ENCODE data around the gene DNAJB8.

Gene DNAJB8

DNA sequence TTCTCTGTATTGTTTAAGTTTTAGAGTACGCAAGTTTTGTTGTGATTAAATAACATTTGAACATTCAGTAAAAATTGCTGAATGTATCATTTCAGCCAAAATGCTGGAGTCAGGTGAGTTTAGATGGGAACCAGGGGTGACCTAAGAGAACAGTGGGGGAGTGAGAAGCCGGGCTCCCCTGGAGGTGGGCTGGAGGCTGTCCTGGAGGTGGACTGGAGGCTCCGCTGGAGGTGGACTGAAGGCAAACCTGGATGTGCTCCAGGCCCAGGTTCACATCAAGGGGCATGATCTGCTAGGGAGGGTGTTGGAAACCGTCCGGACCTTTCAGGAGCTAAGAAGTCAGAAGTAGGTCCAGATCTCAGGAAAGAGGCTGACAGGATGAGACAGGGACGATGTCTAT, 23.7 kb downstream of the DNAJB8 start:
- DNase-seq: no peak

DNA sequence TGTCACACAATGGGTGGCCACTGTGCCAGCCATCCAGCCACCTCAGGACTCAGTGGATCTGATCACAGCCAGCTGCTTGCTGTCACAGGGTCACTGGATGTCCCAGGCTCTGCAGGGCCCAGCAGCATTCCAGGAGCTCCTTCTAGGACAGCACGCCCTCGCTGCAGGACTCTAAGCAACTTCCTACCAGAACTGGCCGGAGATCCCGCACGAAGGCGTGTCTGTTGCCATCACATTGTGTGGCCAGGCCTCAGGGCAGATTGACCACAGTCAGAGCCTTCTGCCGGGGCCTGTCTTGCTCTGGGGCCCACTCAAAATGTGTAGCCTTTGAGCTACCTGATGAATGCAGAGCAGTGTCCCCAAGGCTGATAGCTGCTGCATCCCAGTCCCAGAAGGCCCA, 24.6 kb downstream of the DNAJB8 start:
- no peak for DNase-seq

DNA sequence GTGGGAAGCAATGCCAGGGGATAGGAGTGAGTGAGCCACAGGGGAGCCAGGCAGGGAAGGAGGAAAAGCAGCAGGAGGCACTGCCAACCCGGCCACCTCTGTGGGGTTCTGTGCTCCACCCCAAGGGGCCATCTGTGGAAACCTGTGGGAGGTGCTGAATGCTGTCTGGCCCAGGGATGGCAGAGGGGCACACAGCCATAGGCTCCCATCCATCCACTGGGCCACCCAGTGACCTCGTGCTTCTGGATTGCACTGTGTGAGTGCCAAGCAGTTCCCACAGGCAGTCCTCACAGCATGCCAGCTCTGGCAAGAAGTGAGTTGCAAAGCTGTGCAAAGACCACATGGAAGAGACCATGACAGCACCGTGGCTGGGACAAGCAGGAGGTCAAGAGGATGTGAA, 27.5 kb downstream of the DNAJB8 start:
- no peak for DNase-seq

DNA sequence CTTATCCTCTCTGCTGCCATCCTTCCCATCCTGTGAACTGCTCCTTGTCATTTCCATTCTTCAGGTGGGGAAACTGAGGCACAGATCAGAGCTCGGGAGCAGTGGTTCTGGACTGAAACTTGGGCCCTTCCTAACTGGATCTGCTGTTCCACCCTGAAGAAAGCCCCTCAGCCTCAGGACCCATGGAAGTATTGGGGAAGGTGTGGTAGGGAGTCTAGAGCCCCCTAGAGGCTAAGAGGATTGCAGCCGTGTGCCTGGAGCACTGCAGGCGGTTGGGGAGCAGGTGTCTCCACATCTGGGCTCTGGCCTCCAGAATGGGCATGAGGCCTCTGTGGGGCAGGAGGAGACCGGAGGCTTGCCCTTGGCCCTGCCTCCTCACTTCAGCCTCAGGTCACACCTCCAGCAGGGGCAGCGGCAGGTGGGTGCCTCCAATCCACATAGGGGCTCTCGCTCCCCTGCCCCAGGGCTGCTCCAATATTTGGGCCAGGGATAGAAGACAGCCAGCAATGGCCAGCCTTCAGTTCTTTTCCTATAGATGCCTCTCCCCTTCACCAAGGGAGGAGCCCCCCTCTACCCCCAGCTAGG, 28.1 kb downstream of the DNAJB8 start:
- no peak for DNase-seq

DNA sequence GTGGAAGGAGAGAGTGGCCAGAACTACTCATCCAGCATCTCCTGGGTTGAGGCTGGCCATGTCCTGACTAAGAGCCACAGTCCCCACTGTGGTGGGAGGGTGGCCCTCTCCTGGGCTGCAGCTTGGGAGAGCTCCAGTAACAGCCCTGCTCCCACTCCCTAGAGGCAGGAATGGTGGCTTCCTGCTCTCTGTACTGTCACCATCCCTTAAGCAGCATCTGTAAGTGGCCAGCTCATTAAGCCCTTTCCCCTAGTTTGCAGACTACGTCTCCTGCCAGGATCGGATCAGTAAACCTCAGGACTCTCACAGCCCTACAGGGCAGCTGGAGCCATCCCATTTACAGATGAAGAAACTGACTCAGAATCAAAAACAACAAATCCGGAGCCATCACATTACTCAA, 30.5 kb downstream of the DNAJB8 start:
- DNase-seq: no peak

DNA sequence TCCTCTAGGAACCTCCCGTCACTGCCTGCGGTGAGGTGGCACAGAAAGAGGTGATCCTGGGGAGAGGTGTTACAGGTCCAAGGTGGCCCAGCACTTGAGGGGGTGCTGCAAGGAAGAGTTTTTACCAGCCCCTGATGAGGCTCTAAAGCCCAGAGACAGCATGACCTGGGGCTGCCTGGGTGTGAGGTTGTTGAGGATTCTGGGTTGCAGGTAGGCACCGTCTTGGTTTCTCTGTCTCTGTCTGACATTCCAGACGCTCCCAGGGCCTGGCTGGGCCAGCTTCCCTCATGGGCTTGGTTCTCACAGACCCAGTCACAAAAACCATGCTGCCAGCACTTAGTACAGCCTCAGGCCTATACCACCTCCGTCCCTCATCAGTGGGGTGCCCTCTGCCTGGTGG, 31.1 kb downstream of the DNAJB8 start:
- no peak for DNase-seq

DNA sequence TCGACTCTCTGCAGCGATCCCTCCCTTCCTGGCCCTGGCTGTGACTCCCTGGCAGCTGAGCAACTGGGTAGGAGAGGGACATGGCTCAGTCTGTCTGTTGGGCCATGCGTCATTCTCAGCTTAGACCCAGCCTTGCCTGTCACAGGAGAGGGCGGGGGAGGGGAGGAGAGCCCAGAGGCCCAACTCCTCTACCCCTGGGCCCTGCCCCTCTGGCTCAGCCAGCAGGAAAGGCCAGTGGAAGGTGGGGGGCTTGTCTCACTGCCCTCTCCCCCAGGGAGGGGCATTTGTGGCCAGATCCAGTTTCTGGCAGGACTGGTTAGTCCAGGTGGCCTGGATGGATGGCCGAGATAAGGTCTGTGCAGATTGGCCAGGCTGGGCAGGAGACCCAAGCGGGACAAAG, 31.6 kb downstream of the DNAJB8 start:
- no peak for DNase-seq

DNA sequence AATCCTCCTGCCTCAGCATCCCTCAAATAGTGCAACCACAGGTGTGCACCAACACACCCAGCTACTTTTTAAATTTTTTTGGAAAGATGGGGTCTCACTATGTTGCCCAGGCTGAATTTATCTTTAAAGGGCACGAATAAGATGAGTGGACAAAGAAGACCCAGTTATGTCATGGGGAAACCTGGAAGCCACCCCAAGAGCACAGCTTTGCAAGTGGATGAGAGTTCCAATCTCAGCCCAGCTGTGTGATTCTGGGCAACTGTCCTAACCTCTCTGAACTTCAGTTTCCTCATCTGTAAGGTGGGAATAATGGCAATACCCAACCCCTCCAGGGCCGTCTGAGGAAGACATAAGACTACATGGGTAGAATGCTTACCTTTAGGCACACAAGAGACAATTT, 32.2 kb downstream of the DNAJB8 start:
- DNase-seq: no peak

DNA sequence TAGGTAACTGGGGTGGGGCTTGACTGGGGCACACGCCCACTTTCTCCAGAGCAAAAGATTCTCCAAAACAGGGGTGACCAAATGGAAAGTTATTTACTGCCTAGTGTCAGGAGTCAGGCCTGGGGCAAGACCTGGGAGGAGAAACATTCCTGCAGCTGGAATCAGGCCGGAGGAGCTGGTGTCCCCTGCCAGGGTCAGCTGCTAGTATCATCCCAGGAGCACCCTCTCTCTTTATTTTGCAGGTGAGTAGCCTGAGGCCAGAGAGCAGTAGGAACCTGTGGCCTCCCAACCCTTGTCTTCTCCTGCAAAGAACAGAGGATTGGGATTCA, 32.9 kb downstream of the DNAJB8 start:
- no peak for DNase-seq

DNA sequence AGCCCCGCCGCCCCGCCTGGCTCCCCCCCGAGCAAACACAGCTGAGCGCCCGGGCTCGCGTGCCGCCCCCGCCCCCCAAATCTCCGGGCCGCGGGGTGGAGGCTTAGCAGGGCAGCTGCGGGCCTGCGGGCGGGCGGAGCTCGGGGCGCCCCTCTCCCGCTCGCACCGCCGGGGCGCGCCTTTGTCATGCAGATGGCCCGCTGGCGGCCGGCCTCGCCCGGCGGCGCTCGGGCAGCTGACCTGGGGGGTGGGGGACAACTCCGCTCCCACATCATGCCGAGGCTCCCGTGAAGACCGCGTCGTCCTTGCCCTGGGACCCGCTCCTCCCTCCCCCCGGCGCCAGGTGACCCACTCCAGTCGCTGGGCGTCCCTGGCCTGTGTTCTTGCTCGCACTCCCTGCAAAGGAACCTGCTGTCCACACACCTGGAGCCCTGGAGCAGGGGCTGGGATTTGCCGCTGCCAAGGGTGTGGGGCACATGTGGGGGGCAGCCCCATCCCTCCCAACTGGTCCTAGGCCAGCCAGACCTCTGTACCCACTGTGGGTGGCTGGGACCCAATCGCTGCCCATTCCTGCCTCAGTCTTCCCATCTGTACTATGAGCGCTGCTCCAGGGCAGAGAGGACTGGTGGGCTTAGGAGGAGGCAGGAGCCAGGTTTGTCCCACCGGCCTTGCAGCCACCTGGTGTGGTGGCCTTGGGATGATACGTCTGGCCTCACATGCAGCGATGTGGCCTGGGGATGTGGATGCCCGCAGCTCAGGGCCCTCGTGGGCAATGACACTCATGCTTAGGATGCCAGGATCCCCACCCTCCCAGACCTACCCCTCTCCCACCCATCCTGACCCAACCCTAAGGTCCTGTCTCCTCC, 33.5 kb downstream of the DNAJB8 start:
- DNase-seq: no peak

DNA sequence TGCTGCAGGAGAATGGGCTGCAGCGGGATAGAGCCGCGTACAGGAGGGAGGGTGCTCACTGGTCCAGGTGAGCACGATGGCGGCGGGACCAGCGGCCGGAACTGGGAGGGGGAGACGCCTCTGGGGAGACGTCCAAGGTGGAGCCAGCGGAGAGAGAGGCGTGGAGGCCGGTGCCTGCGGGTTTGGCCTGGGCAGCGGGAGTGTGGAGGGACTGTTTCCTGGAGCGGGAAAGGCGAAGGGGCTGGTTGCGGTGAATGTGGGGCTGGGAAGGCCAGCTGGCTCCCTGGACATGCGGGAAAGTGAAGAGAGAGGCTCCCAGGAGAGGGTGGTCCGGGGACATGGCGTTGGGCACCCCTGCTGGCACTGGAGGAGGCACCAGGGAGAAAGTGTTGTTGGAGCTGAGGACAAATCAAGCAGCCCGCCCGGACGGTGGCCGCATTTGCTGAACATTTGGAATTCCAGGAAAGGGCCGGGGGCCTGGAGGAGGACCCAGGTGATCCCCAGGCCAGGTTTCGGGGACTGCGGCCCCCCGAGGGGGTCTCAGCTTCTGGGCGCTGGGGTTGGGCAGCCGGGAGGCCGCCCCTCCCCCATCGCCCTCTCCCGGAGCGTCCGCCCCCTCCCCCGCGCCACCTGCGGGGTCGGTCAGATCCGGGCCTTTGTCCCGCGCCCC, 34.3 kb downstream of the DNAJB8 start:
- no peak for DNase-seq

DNA sequence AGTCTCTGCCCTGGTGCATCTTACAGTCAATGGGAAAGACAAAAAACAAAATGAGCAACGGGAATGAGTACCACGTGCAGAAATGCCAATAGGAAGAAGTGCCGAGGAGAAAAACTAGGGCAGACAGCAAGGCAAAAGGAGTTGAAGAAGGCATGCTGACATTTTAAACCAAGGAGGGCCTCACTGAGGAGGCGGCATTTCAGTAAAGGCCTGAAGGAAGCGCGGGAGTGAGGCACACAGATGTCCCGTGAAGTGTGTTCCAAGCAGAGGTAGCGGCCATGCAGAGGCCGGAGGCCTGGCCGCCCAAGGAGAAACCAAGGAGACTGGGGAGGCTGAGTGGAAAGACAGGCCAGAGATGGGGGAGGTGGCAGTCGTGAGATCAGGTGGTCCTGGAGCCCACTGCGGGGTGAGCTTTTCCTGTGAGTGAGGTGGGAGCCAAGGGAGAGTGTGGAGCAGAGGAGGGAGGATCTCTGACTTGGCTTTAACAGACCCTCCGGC, 34.8 kb downstream of the DNAJB8 start:
- DNase-seq: no peak

DNA sequence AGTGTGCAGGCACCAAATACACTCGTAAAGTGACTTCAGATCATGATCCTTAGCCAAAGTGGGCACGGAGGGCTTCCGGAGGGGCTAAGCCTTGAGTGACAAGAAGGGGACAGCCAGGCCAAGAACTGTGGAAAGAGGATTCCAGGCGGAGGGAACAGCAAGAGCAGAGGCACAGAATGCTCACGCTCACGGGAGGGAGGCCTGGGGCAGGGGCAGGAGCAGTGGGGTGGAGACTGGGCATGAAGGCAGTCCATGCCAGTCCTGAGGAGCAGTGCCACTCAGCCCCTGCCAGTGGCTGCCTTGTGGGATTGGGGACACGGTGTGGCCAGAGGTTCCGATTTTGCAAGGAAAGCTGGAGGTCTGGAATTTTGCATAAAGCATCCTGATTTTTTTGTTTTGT, 36.0 kb downstream of the DNAJB8 start:
- no peak for DNase-seq

DNA sequence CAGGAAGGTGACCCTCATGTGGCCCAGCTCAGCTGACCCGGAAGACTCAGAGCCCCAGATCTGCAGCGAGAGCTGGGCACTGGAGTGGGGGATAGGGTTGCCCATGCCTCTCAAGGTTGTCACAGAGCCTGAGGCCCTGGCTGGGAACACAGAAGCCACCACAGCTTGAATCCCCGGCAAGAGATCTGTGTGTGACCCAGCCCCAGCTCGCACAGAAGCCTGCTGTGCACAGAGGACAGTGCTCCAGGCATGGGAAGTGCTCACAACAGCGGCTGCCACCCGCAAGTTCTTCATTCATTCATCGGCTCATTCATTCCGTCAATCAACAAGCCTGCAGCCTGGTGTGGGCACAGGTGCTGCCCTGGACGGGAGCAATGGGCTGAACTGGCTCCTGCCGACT, 36.4 kb downstream of the DNAJB8 start:
- DNase-seq: no peak

DNA sequence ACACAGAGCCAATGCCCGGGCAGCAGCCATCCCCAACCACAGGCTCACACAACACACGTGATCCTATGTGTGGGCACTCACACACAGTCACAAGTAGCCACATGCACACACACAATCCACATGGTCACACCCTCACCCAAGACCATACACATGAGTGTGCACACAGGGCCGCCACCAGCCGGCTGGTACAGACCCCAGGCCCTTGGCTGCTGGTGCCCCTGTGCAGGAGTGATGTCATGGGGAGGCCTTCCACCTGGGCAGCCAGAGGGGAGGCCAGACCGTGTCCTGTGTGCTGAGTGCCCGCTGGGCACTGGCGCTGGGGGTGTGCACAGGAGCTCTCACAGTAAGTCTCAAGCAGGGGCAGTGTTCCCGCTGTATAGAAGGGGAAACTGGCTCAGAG, 36.9 kb downstream of the DNAJB8 start:
- no peak for DNase-seq

DNA sequence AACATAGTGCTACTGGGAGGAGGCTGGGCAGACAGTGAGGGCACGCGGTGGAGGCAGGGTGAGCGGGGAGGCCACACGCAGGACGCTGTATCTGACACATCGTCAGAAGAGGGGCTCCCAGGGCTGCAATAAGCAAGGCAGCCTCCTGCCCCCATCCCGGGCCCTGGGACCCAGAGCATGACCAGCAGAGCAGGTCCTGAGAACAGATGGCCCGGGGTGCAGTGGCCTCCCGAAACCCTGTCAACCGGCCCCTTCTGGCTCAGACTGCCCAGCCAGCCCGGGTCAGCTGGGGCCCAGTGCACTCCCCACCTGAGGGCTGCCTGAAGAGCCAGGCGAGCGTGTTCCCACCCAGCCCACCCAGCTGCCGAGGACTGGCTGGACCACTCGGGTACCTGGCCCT, 37.4 kb downstream of the DNAJB8 start:
- no peak for DNase-seq

DNA sequence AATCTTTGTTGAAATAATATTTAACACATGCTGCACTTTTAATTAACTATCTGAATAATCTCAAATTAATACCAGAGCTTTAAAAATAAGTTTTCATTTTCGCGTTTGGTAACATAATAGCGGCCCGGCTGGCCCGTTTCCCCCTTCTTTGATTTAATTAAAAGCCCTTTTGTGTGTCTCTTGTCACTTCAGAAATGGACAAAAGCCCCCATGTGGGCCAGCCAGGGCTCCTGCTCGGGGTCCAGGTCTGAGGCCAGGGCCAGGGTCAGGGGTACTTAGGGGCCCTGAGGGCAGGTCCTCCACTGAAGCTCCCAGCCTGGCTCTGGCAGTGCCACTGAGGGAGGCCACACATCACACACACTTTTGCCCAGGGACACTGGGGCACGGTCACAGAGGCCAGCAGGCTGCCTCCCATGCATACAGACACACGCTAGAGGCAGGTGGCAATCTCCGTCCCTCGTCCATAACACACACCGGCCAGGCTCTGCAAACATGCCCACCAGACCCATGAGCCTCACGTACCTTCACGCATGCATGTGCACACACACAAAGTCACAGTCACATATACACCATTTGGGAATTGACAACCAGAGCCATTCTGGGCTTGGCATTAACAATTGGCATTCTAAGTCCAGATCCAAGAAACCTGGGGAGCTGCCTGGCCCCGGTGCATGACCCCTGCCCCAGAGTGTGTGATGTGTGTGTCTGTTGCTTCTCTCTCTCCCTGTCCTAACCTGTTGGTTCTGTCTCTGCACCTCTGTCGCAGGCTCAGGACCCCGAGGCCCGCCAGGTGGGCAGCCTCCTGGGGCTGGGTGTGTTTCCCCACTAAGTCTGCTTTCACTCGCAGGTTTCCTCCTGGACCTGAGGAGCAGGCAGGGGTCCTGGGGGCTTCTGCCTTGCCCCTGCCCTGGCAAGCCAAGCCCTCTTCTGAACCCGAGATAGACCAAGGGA, 38.5 kb downstream of the DNAJB8 start:
- no peak for DNase-seq

DNA sequence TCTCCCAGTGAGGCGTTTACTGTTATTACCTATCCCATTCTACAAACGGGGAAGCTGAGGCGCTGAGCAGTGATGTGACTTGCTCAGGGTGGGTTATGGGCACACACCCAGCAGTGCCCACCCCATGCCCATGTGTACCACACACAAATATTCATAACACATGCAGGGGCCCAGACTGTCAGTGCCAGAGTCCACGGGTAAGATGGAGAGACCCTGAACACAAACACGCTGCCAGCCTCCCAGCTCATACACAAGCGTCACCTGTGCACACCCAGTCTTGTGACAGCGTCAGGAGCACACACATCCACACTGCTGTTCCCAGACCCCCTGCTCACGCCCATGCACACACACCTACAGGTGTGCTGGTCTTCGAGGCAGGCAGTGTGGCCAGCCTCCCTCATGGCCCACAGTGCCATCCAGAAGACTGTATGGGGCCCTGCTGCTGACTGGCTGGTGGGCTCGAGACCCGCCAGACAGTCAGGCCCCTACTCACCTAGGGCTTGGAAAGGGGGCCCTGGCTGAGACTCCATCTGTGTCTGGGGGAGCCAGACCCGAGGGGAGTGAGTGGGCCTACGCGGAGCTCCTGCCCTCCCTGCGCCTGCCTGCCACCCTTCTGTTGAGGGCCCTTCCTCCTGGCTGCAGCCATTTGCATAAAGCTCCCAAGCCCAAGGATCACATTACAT, 39.4 kb downstream of the DNAJB8 start:
- no peak for DNase-seq

DNA sequence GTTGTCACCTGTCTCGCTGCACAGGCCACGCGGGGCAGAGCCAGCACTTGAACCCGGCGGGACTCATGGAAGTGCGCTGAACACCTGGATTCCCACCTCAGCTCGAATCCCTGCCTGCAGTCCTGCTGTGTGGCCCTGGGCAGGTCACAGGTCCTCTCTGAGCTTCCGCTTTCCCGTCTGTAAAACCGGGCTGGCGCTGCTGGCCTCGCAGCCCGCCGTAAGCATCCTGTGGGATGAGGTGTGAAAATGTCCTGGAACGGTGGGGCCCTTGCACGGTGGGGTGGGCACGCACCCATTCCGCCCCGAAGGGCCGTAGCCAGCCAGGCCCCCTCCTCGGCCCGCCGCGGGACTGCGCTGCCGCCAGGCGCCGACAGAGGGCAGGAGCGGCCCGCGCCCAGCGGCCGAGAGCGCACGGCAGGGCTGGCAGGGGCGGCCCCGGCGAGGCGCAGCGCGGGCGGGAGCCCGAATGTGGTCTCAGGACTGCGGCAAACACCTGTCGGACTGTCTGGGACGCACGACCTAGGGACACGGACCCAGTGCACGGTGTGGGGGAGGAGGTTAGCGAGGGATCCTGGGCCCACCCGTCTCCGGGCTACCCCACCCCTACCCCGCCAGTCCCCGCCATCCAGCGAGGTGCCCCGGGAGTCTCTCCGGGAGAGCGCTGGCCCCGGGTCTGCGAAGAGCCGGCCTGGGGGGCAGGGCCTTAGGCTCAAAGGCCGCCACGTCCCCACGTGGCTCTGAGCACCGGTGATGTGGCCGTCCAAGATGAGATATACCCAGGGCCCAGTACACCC, 40.4 kb downstream of the DNAJB8 start:
- no peak for DNase-seq

DNA sequence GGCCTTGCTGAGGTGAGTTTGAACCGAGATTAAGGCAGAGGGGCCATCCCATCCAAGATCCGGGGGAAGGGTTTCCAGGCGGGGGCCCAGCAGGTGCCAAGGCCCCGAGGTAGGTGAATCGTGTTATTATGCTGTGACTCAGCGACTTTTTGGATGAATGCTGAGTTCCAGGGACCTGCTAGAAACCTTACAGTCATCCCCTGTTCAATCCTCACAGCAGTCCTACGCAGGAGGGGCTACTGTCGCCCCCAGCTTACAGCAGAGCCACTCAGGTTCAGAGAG, 40.9 kb downstream of the DNAJB8 start:
- no peak for DNase-seq

DNA sequence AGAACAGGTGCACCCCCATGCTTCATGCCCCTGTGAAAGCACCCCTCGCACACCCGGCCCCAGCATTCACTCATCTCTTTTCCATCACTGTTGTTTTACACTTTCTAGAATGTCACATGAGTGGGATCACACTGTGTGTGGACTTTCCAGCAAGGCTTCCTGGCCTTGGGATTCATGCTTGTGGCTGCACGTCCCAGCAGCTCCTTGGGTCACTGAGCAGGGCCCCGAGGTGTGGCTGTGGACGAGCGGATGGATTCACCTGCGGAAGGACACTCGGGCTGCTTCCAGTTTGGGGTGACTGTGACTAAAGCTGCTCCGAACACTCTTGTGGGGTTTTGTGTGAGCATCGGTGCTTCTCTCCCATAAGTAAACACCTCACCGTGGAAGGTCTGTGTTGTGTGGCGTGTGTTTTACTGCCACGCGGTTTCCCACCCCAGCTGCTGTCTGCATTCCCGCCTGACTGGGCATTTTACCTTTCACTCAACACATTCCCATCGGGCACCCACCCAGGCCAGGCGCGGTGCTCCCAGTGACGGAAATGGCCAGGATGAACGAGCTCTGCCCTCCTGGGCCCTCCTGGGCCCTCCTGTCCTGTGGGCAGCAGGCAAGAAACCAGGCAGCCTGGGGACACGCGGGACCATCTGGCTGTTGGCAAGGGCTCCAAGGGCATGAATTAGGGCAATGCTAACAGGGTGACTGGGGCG, 41.4 kb downstream of the DNAJB8 start:
- no peak for DNase-seq

Data from cortex of kidney (tissue), 1 donor.